K562 (cell line): Measurements from ENCODE around the gene FKBP8. TPM values are rescaled to one million over a fixed set of nuclear protein-coding genes. Genes with fewer than 3 reads are reported as not detected.

ENCODE experiments used
- CGGBP1 ChIP-seq: fragments of 250-450 bp; sonication (Bioruptor Pico); IDR thresholded peaks from 2 replicates; pipeline ENCODE4 v1.9.0; 2021; ENCODE audit warnings: mild to moderate bottlenecking
- CTCF ChIP-seq, 3 experiments: IDR thresholded peaks in 2 of 3; conservative IDR thresholded peaks in 1 of 3; 2 replicates each; pipeline ENCODE4 v1.5.1; 2011 to 2012; ENCODE audit warnings: low read length in 3 of 3, mild to moderate bottlenecking in 3 of 3, control low read depth in 2 of 3, improper control_type of control experiment in 1 of 3, inconsistent platforms in 1 of 3, low read depth in 1 of 3, mixed read lengths in 1 of 3, moderate library complexity in 1 of 3; ENCODE audit not compliant: insufficient read depth in 2 of 3
- DMBX1 ChIP-seq: fragments of 250-450 bp; sonication (Bioruptor Pico); IDR thresholded peaks from 2 replicates; pipeline ENCODE4 v1.8.0; 2022; ENCODE audit warnings: inconsistent platforms, mild to moderate bottlenecking, moderate library complexity, borderline replicate concordance
- E2F5 ChIP-seq: sonication (generic); formaldehyde crosslinking; IDR thresholded peaks from 2 replicates; pipeline ENCODE4 v1.8.0; 2022; ENCODE audit warnings: mild to moderate bottlenecking, missing genetic modification reagents
- HMG20A ChIP-seq: fragments of 450-650 bp; formaldehyde crosslinking; conservative IDR thresholded peaks from 2 replicates; pipeline ENCODE4 v1.4.0; 2020; ENCODE audit warnings: mild to moderate bottlenecking, mixed read lengths
- JUNB ChIP-seq: fragments of 450-650 bp; formaldehyde crosslinking; conservative IDR thresholded peaks from 2 replicates; pipeline ENCODE4 v1.4.0; 2020; ENCODE audit warnings: mild to moderate bottlenecking
- MCM2 ChIP-seq: fragments of 450-650 bp; IDR thresholded peaks from 2 replicates; pipeline ENCODE4 v1.6.1; 2017; ENCODE audit warnings: low read depth, mild to moderate bottlenecking
- MEF2A ChIP-seq: IDR thresholded peaks from 2 replicates; pipeline ENCODE4 v1.6.1; 2011; ENCODE audit warnings: low read depth, mild to moderate bottlenecking, low read length, moderate library complexity; ENCODE audit not compliant: control insufficient read depth
- NCOR1 ChIP-seq: fragments of 450-650 bp; IDR thresholded peaks from 2 replicates; pipeline ENCODE4 v1.6.1; 2016; ENCODE audit warnings: mild to moderate bottlenecking, moderate library complexity
- NFIC ChIP-seq: fragments of 450-650 bp; IDR thresholded peaks from 2 replicates; pipeline ENCODE4 v1.6.1; 2017; ENCODE audit warnings: mild to moderate bottlenecking, inconsistent platforms
- NFIX ChIP-seq: fragments of 250-450 bp; sonication (Bioruptor Pico); IDR thresholded peaks from 2 replicates; pipeline ENCODE4 v1.4.0; 2020; ENCODE audit warnings: low read depth, mild to moderate bottlenecking, moderate library complexity
- NFXL1 ChIP-seq: fragments of 450-650 bp; formaldehyde crosslinking; IDR thresholded peaks from 2 replicates; pipeline ENCODE4 v1.4.0; 2021; ENCODE audit warnings: mild to moderate bottlenecking
- NR0B1 ChIP-seq: fragments of 450-650 bp; IDR thresholded peaks from one replicate; pipeline ENCODE4 v1.6.1; 2018; ENCODE audit warnings: mild to moderate bottlenecking, moderate library complexity; ENCODE audit not compliant: partially characterized antibody
- NR4A1 ChIP-seq, 2 experiments: fragments of 250-450 bp in 1 of 2; fragments of 450-650 bp in 1 of 2; sonication (Bioruptor Pico) in 1 of 2; IDR thresholded peaks; 2 replicates each; pipeline versions ENCODE4 v1.4.0 to v1.6.1; 2016 to 2020; ENCODE audit warnings: mild to moderate bottlenecking in 2 of 2, missing compliant biosample characterization in 1 of 2, missing genetic modification characterization in 1 of 2, moderate library complexity in 1 of 2
- POLR2H ChIP-seq: IDR thresholded peaks from 2 replicates; pipeline ENCODE4 v1.6.1; 2016; ENCODE audit warnings: missing genetic modification characterization, low read depth, mild to moderate bottlenecking, control low read depth, missing compliant biosample characterization, moderate library complexity
- POLR3G ChIP-seq: IDR thresholded peaks from 2 replicates; pipeline ENCODE4 v1.6.1; 2011; ENCODE audit not compliant: insufficient read length, insufficient replicate concordance; ENCODE audit errors: extremely low read depth
- RB1 ChIP-seq: fragments of 450-650 bp; IDR thresholded peaks from 2 replicates; pipeline ENCODE4 v1.6.1; 2017; ENCODE audit warnings: low read depth, mild to moderate bottlenecking
- RBFOX2 ChIP-seq: fragments of 200-400 bp; formaldehyde crosslinking; IDR thresholded peaks from 2 replicates; pipeline ENCODE4 v1.6.1; 2017; ENCODE audit warnings: low read depth, mild to moderate bottlenecking, low read length, moderate library complexity
- SMAD4 ChIP-seq: fragments of 250-450 bp; sonication (Bioruptor Pico); conservative IDR thresholded peaks from 2 replicates; pipeline ENCODE4 v1.8.0; 2021; ENCODE audit warnings: inconsistent platforms, mild to moderate bottlenecking, moderate library complexity
- SP2 ChIP-seq: IDR thresholded peaks from 2 replicates; pipeline ENCODE4 v1.6.1; 2011; ENCODE audit warnings: mild to moderate bottlenecking, low read depth, low read length, moderate library complexity; ENCODE audit not compliant: poor library complexity, severe bottlenecking; ENCODE audit errors: extremely low read depth
- TBP ChIP-seq: optimal IDR thresholded peaks from 2 replicates; pipeline ENCODE3; 2011; ENCODE audit warnings: low read depth, low read length, improper control_type of control experiment
- TCF7L2 ChIP-seq: fragments of 150-350 bp; IDR thresholded peaks from 2 replicates; pipeline ENCODE4 v1.6.1; 2016; ENCODE audit warnings: low read depth, mild to moderate bottlenecking, low read length, moderate library complexity
- TOE1 ChIP-seq, 2 experiments: fragments of 450-650 bp in 1 of 2; sonication (generic) in 1 of 2; formaldehyde crosslinking in 1 of 2; IDR thresholded peaks; 2 replicates each; pipeline versions ENCODE4 v1.7.1 to v1.8.0; 2016 to 2022; ENCODE audit warnings: borderline replicate concordance in 2 of 2, mild to moderate bottlenecking in 2 of 2, antibody characterized with exemption in 1 of 2, inconsistent platforms in 1 of 2, low read depth in 1 of 2, missing genetic modification reagents in 1 of 2, moderate library complexity in 1 of 2
- ZNF121 ChIP-seq: sonication (generic); formaldehyde crosslinking; conservative IDR thresholded peaks from 2 replicates; pipeline ENCODE4 v1.8.0; 2022; ENCODE audit warnings: missing genetic modification reagents
- ZNF324 ChIP-seq: fragments of 250-450 bp; sonication (Bioruptor Pico); IDR thresholded peaks from 2 replicates; pipeline ENCODE4 v1.4.0; 2020; ENCODE audit warnings: mild to moderate bottlenecking
- ZNF77 ChIP-seq: fragments of 250-450 bp; sonication (Bioruptor Pico); IDR thresholded peaks from 2 replicates; pipeline ENCODE4 v1.5.0; 2020
- polyA plus RNA-seq, 8 experiments: library from polyadenylated mRNA; depleted of rRNA in 4 of 8; stranded (reverse) in 5 of 8; unstranded in 3 of 8; fragments of >200 nt; fragmentation: Nextera tagmentation in 2 of 8; fragmentation: Illumina TruSeq in 1 of 8; extraction: Ambion mirVana in 2 of 8; extraction: Trizol in 1 of 8; gene quantifications; 2 replicates each; pipeline versions ENCODE4 v1.2.1 to v1.2.3, GENCODE V29; 2011 to 2014; ENCODE audit warnings: inconsistent platforms in 1 of 8, missing spikeins in 1 of 8
- total RNA-seq, 7 experiments: library from RNA; depleted of rRNA in 6 of 7; stranded (reverse); fragments of >200 nt in 6 of 7; fragmentation: Illumina TruSeq in 2 of 7; extraction: Trizol in 2 of 7; gene quantifications; 2 replicates each; pipeline versions ENCODE4 v1.2.1 to v1.2.3, GENCODE V29; 2011 to 2021; ENCODE audit warnings: low replicate concordance in 1 of 7

FKBP8 gene
- total and polyA plus RNA-seq, 9 of the 15 experiments (the other 6 are each of a cell fraction or from before 2014, with no cell fraction given), result 0.46 to 236 (median 104) TPM

- TF ChIP-seq RBFOX2, result peak; percentile 91
- TF ChIP-seq CGGBP1 (CRISPR knock-in tag), result no peak
- no peak for TF ChIP-seq MCM2
- TF ChIP-seq ZNF77 (CRISPR knock-in tag), result no peak
- TF ChIP-seq NFXL1, result no peak
- TF ChIP-seq MEF2A, result no peak
- TF ChIP-seq NFIX (CRISPR knock-in tag), result no peak
- TF ChIP-seq NFIC, result peak; percentile 35
- TF ChIP-seq TCF7L2, result no peak
- 0 out of 2 replicates have a peak, but pooled peaks have one; percentile 13 for TF ChIP-seq DMBX1 (CRISPR knock-in tag)
- no peak for TF ChIP-seq NCOR1
- no peak for TF ChIP-seq POLR3G
- TF ChIP-seq SMAD4 (CRISPR knock-in tag), result no peak; the same call in 1 of the 2 replicates
- no peak for TF ChIP-seq ZNF121 (CRISPR knock-in tag)
- TF ChIP-seq RB1, result 0 out of 2 replicates have a peak, but pooled peaks have one; percentile 41
- TF ChIP-seq SP2, result no peak
- TF ChIP-seq HMG20A (CRISPR knock-in tag), result no peak
- no peak for TF ChIP-seq NR0B1
- TF ChIP-seq E2F5, result no peak
- no peak for TF ChIP-seq ZNF324 (CRISPR knock-in tag)
- peak; percentile 63; the same call in 1 of the 2 replicates for TF ChIP-seq POLR2H
- no peak for TF ChIP-seq TOE1 (IDR thresholded peaks at IDR 0.05; ENCODE audit: borderline replicate concordance)
- TF ChIP-seq TOE1 (CRISPR knock-in tag; IDR thresholded peaks at IDR 0.05; ENCODE audit: borderline replicate concordance, low read depth), result no peak
- TF ChIP-seq TBP, result peak; percentile 81
- no peak for TF ChIP-seq CTCF (IDR thresholded peaks at IDR 0.05 in 2 of 3, conservative IDR thresholded peaks at IDR 0.05 in 1 of 3; ENCODE audit: insufficient read depth in 2 of 3, low read depth in 1 of 3, low read length in 3 of 3)
- no peak for TF ChIP-seq JUNB (CRISPR knock-in tag)
- TF ChIP-seq NR4A1 (CRISPR knock-in tag; IDR thresholded peaks at IDR 0.05), result 0 out of 2 replicates have a peak, but pooled peaks have one; percentile 24
- TF ChIP-seq NR4A1 (tag; IDR thresholded peaks at IDR 0.05), result no peak
Measured at GRCh38 chr19:18521692-18522123, 21.7 kb downstream of the FKBP8 start, which contains the start of gene ELL (continued).
